ENCODE measurements around the gene DYRK1A. TPM values are rescaled to one million over a fixed set of nuclear protein-coding genes. Genes with fewer than 3 reads are reported as not detected.

DYRK1A gene
- total and polyA plus RNA-seq, 2 of the 13 experiments (the other 11 are each of a cell fraction or from before 2014, with no cell fraction given): 24.6 to 34.2 TPM

- H3K9me3 ChIP-seq (ENCODE audit: low read length): peaks cover 26% of the 10 kb centered on the region
- no peak for FAIRE-seq
- ChIA-PET POLR2A (no interaction called here), CTCF (ENCODE audit: low intra/inter-chr PET ratio, low total read pairs) (no interaction called here)
- no peaks in the 10 kb centered on the region for H4K20me1 ChIP-seq (ENCODE audit: insufficient read depth, low read length)
- no peak for ATAC-seq
- H3K4me1 ChIP-seq (ENCODE audit: insufficient read depth, low read length): no peaks in the 10 kb centered on the region
- H3K4me2 ChIP-seq (ENCODE audit: low read depth, low read length): no peak overlapping the region
- TF ChIP-seq SNAPC2 (CRISPR knock-in tag; IDR thresholded peaks at IDR 0.05) (no peak), DPF2 (CRISPR knock-in tag; IDR thresholded peaks at IDR 0.05; ENCODE audit: borderline replicate concordance, low read depth) (no peak), MAZ (IDR thresholded peaks at IDR 0.05; ENCODE audit: borderline replicate concordance, low read depth, low read length) (no peak), MAZ (CRISPR knock-in tag; IDR thresholded peaks at IDR 0.05; ENCODE audit: low read depth) (no peak), PHB2 (IDR thresholded peaks at IDR 0.05; ENCODE audit: partially characterized antibody) (no peak), ZNF17 (CRISPR knock-in tag; IDR thresholded peaks at IDR 0.05) (no peak), ATM (IDR thresholded peaks at IDR 0.05; ENCODE audit: borderline replicate concordance) (no peak), AHR (CRISPR knock-in tag; IDR thresholded peaks at IDR 0.05) (no peak), ZNF552 (CRISPR knock-in tag; IDR thresholded peaks at IDR 0.05; ENCODE audit: borderline replicate concordance) (no peak), MEIS1 (CRISPR knock-in tag; IDR thresholded peaks at IDR 0.05; ENCODE audit: borderline replicate concordance) (no peak)
- TF ChIP-seq, protein P1, sequence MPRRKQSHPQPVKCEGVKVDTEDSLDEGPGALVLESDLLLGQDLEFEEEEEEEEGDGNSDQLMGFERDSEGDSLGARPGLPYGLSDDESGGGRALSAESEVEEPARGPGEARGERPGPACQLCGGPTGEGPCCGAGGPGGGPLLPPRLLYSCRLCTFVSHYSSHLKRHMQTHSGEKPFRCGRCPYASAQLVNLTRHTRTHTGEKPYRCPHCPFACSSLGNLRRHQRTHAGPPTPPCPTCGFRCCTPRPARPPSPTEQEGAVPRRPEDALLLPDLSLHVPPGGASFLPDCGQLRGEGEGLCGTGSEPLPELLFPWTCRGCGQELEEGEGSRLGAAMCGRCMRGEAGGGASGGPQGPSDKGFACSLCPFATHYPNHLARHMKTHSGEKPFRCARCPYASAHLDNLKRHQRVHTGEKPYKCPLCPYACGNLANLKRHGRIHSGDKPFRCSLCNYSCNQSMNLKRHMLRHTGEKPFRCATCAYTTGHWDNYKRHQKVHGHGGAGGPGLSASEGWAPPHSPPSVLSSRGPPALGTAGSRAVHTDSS (CRISPR knock-in tag; conservative IDR thresholded peaks at IDR 0.05): no peak
- no peaks in the 10 kb centered on the region for H3K79me2 ChIP-seq (ENCODE audit: insufficient read depth, low read length)
- H3K27me3 ChIP-seq (ENCODE audit: control insufficient read depth in 1 of 2, insufficient read depth in 2 of 2, low read length in 2 of 2): no peaks in the 10 kb centered on the region; a peak in 1 of 5 replicates
- H3K27ac ChIP-seq (ENCODE audit: extremely low read length, insufficient read depth, low read length): no peak overlapping the region
- H3K4me3 ChIP-seq (replicated peaks in 1 of 3; ENCODE audit: insufficient read depth in 1 of 3, low read depth in 2 of 3, low read length in 3 of 3): no peak overlapping the region
- no peak overlapping the region for H3K9ac ChIP-seq (ENCODE audit: insufficient read depth, low read depth, low read length)
- no peaks in the 10 kb centered on the region for H3K36me3 ChIP-seq (replicated peaks in 1 of 2; ENCODE audit: control insufficient read depth in 1 of 2, insufficient read depth in 2 of 2, low read length in 2 of 2)
- no TSS peak for BruUV-seq (replicated peaks)
- H2AFZ ChIP-seq (ENCODE audit: low read length): no peak overlapping the region
- intact Hi-C loops (cut with micrococcal nuclease; ENCODE audit: unreplicated experiment): no loop called here
- 75% methylated on average over 2 of the region's 2 CpGs for WGBS (ENCODE audit: low lambda C conversion rate)
- no peak for DNase-seq (ENCODE audit: low spot score)
- in situ Hi-C loops (cut with HindIII; ENCODE audit: extremely low pct_ligation_motif_present, low pct_unique_long_range_greater_than_20kb): no loop called here
These were observed 19.6 kb upstream of the DYRK1A start for GRCh38 chr21:37346841-37347430.
